ENCODE measurements around the gene MYO3A. TPM values are rescaled to one million over a fixed set of nuclear protein-coding genes. Genes with fewer than 3 reads are reported as not detected.

MYO3A gene, protein sequence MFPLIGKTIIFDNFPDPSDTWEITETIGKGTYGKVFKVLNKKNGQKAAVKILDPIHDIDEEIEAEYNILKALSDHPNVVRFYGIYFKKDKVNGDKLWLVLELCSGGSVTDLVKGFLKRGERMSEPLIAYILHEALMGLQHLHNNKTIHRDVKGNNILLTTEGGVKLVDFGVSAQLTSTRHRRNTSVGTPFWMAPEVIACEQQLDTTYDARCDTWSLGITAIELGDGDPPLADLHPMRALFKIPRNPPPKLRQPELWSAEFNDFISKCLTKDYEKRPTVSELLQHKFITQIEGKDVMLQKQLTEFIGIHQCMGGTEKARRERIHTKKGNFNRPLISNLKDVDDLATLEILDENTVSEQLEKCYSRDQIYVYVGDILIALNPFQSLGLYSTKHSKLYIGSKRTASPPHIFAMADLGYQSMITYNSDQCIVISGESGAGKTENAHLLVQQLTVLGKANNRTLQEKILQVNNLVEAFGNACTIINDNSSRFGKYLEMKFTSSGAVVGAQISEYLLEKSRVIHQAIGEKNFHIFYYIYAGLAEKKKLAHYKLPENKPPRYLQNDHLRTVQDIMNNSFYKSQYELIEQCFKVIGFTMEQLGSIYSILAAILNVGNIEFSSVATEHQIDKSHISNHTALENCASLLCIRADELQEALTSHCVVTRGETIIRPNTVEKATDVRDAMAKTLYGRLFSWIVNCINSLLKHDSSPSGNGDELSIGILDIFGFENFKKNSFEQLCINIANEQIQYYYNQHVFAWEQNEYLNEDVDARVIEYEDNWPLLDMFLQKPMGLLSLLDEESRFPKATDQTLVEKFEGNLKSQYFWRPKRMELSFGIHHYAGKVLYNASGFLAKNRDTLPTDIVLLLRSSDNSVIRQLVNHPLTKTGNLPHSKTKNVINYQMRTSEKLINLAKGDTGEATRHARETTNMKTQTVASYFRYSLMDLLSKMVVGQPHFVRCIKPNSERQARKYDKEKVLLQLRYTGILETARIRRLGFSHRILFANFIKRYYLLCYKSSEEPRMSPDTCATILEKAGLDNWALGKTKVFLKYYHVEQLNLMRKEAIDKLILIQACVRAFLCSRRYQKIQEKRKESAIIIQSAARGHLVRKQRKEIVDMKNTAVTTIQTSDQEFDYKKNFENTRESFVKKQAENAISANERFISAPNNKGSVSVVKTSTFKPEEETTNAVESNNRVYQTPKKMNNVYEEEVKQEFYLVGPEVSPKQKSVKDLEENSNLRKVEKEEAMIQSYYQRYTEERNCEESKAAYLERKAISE (N-terminal part only)
- total RNA-seq = not detected in 2 replicates

DNA sequence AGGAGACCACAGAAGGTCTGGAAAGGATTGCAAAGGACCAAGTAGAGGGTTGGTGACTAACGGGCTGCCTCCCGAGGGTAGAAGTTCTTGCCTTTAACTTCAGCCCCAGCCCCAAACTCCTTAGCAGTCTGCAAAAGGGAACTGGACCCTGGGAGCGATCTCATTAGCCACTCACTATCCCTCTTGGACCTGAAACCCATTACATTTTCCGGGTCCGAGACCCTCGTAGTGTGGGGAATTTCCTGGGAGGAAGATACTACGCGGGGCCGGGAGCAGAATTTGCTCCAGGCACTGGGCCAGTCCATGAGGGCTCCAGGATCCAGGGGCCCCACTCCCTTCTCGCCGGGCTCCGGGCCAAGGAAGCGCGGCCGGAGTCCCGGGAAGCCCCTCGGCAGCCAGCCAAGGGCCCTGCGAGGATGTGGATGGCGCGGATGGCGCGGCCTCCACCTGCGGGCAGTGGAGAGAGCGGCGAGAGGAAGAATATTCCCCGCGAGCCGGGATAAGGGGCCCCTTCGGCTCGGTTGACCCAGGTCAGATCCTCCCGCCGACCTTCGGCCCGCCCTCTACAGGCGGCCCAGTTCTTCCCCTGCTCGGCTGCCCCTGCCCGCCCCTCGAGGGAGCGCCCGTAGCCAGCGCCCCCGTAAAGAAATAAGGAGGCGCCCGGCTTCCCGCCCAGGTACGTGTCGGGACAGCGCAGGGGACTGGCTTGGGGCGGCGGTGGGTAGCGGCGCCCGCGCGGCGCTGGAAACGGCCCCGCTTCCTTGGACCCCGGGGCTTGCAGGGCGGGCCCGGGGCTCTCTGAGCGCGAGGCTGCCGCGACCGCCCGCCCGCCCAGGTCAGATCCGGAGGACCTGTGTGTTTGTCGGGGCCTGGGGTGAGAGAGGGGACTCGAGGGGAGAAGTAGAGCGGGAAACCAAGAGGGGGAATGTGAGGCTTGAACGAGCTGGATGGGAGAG is at the start of gene MYO3A:
MYO3A (plus strand) TSS at position 577 of the 956 bp plus-strand sequence. CDS start 17,882 bp downstream, outside the sequence.

DNA sequence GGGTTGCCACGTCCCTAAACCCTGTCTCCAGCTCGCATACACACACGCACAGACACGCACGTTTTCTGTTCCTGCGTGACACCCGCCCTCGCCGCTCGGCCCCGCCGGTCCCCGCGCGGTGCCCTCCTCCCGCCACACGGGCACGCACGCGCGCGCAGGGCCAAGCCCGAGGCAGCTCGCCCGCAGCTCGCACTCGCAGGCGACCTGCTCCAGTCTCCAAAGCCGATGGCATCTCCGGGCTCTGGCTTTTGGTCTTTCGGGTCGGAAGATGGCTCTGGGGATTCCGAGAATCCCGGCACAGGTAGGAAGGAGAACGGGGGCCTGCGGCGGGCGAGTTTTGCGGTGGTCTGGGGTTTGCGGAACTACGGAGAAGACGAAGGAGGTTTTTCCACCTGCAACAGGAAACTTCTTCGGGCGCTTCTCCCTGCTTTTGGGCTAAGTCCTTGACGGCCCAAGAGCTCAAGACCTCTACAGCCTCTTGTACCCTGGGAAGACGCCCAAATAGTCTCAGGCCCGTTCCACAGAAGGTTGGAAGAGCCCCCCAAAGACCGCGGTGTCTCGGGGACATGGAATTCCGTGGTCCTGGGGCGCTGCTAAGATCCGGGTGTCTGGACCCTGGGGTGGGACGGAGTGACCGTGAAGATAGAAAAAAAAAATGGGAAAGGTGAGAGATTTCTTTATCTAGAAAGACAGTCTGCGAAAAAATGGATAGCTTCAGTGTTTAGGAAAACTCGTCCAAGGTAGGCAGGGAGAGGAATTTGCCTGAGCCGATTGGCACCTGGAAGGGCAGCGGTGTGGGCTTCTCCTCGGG is 282.8 kb downstream of the MYO3A start, which contains the start of gene GAD2:
GAD2 (plus strand) TSS at position 190 of the 811 bp plus-strand sequence; CDS start at position 226, 36 bp downstream.

